GM19463 (cell line): ENCODE data around the gene QKI.

ENCODE experiments used
- ATAC-seq: cut with Tn5 transposase; IDR thresholded peaks from one replicate; pipeline ENCODE4 v1.9.1; 2021; ENCODE audit warnings: mild to moderate bottlenecking, moderate library complexity; ENCODE audit not compliant: unreplicated experiment

QKI gene

GRCh38 chr6:163527291-163527690 is 112.8 kb downstream of the QKI start:
- ATAC-seq = no peak

GRCh38 chr6:163529605-163530004 is 115.1 kb downstream of the QKI start:
- ATAC-seq = no peak

- ATAC-seq = no peak
Measured at GRCh38 chr6:163530406-163530805, 115.9 kb downstream of the QKI start.

- ATAC-seq = no peak
Measured at GRCh38 chr6:163531122-163531521, 116.6 kb downstream of the QKI start.

GRCh38 chr6:163532526-163533078 is 118.1 kb downstream of the QKI start:
- no peak for ATAC-seq

- no peak for ATAC-seq
Measured at GRCh38 chr6:163533443-163533842, 118.9 kb downstream of the QKI start.

GRCh38 chr6:163536770-163537169 is 122.3 kb downstream of the QKI start:
- no peak for ATAC-seq

- ATAC-seq = no peak
Measured at GRCh38 chr6:163538331-163538730, 123.8 kb downstream of the QKI start.

GRCh38 chr6:163539101-163539762 is 124.7 kb downstream of the QKI start:
- ATAC-seq = no peak

GRCh38 chr6:163543321-163543720 is 128.8 kb downstream of the QKI start:
- no peak for ATAC-seq

GRCh38 chr6:163545370-163545769 is 130.9 kb downstream of the QKI start:
- ATAC-seq = no peak

- no peak for ATAC-seq
Measured at GRCh38 chr6:163547287-163547686, 132.8 kb downstream of the QKI start.

GRCh38 chr6:163548624-163549023 is 134.1 kb downstream of the QKI start:
- no peak for ATAC-seq

- ATAC-seq = no peak
Measured at GRCh38 chr6:163554032-163554431, 139.5 kb downstream of the QKI start.

GRCh38 chr6:163554663-163555062 is 140.1 kb downstream of the QKI start:
- no peak for ATAC-seq

- no peak for ATAC-seq
Measured at GRCh38 chr6:163559661-163560060, 145.1 kb downstream of the QKI start.

- ATAC-seq = no peak
Measured at GRCh38 chr6:163563318-163563717, 148.8 kb downstream of the QKI start.

GRCh38 chr6:163564534-163564933 is 150.0 kb downstream of the QKI start:
- no peak for ATAC-seq

GRCh38 chr6:163565140-163565539 is 150.6 kb downstream of the QKI start:
- no peak for ATAC-seq

GRCh38 chr6:163566056-163566455 is 151.5 kb downstream of the QKI start:
- no peak for ATAC-seq

- no peak for ATAC-seq
Measured at GRCh38 chr6:163568275-163568674, 153.8 kb downstream of the QKI start.

- ATAC-seq = no peak
Measured at GRCh38 chr6:163570579-163571231, 156.2 kb downstream of the QKI start.
